Activated gamma-delta T cell (primary cell): ENCODE measurements around the gene SNRPF.
"Not testable (repeated sequence)": the region's sequence is repeated elsewhere in the genome, so short reads cannot be mapped to it uniquely, and the experiment has no call there.

Experiments
- DNase-seq: peaks from one replicate; lab custom pipeline; 2025; lab: John Stamatoyannopoulos, UW
- total RNA-seq, 2 donors: gene quantifications; one replicate each; lab custom pipeline; 2026; lab: John Stamatoyannopoulos, UW

Gene SNRPF
- 16.2 to 17.2 reads per million in 2 donors for total RNA-seq

- DNase-seq = peak; percentile 51
Measured at GRCh38 chr12:95858451-95859343, at the start of gene SNRPF. SNRPF (plus strand) TSS chr12:95858952; CDS start chr12:95859074, 122 bp downstream.

GRCh38 chr12:95809000-95809680, 49.6 kb upstream of the SNRPF start:
- DNase-seq = no peak

GRCh38 chr12:95810411-95810810, 48.3 kb upstream of the SNRPF start:
- no peak for DNase-seq

- DNase-seq = not testable (repeated sequence)
Measured at GRCh38 chr12:95812155-95812554, 46.6 kb upstream of the SNRPF start.

GRCh38 chr12:95815632-95816212, 43.0 kb upstream of the SNRPF start:
- no peak for DNase-seq

GRCh38 chr12:95820096-95820703, 38.6 kb upstream of the SNRPF start:
- no peak for DNase-seq

- no peak for DNase-seq
Measured at GRCh38 chr12:95829395-95829794, 29.4 kb upstream of the SNRPF start.

- DNase-seq = no peak
Measured at GRCh38 chr12:95830335-95831089, 28.2 kb upstream of the SNRPF start.

- no peak for DNase-seq
Measured at GRCh38 chr12:95834572-95834971, 24.2 kb upstream of the SNRPF start.

GRCh38 chr12:95836185-95836609, 22.6 kb upstream of the SNRPF start:
- DNase-seq = no peak

GRCh38 chr12:95836630-95837239, 22.0 kb upstream of the SNRPF start:
- no peak for DNase-seq

- DNase-seq = no peak
Measured at GRCh38 chr12:95837240-95838038, 21.3 kb upstream of the SNRPF start.

GRCh38 chr12:95838125-95838524, 20.6 kb upstream of the SNRPF start:
- DNase-seq = no peak

- DNase-seq = not testable (repeated sequence)
Measured at GRCh38 chr12:95842426-95842825, 16.3 kb upstream of the SNRPF start.

GRCh38 chr12:95848575-95849388, 10.0 kb upstream of the SNRPF start:
- no peak for DNase-seq

- no peak for DNase-seq
Measured at GRCh38 chr12:95851606-95852005, 7.1 kb upstream of the SNRPF start.

- no peak for DNase-seq
Measured at GRCh38 chr12:95852133-95852532, 6.6 kb upstream of the SNRPF start.

GRCh38 chr12:95857156-95857555, 1.6 kb upstream of the SNRPF start:
- DNase-seq = no peak

- DNase-seq = no peak
Measured at GRCh38 chr12:95857799-95858198, 953 bp upstream of the SNRPF start.
